NB4 (cell line): ENCODE results near the gene KAT5.
"Not testable (repeated sequence)": the region's sequence is repeated elsewhere in the genome, so short reads cannot be mapped to it uniquely, and the experiment has no call there.

Experiments used
- DNase-seq: peaks from one replicate; pipeline ENCODE4 v3.0.0; 2010; ENCODE audit warnings: low read depth
- H3K4me3 ChIP-seq: one replicate; pipeline ENCODE4 v1.5.1; 2011; ENCODE audit warnings: mild to moderate bottlenecking, low read depth, low read length, moderate library complexity
- CTCF ChIP-seq: IDR thresholded peaks from one replicate; pipeline ENCODE4 v1.5.1; 2012; ENCODE audit warnings: low read depth, low read length
- MYC ChIP-seq: IDR thresholded peaks from 2 replicates; pipeline ENCODE4 v1.6.1; 2011; ENCODE audit warnings: low read depth, low read length
- POLR2A ChIP-seq: IDR thresholded peaks from 2 replicates; pipeline ENCODE4 v1.6.1; 2011; ENCODE audit warnings: mild to moderate bottlenecking; ENCODE audit not compliant: insufficient read length; ENCODE audit errors: extremely low read depth
- TF ChIP-seq, protein P1 (sequence below): IDR thresholded peaks from 2 replicates; pipeline ENCODE4 v1.6.1; 2011; ENCODE audit warnings: low read depth, low read length

KAT5 gene

DNA sequence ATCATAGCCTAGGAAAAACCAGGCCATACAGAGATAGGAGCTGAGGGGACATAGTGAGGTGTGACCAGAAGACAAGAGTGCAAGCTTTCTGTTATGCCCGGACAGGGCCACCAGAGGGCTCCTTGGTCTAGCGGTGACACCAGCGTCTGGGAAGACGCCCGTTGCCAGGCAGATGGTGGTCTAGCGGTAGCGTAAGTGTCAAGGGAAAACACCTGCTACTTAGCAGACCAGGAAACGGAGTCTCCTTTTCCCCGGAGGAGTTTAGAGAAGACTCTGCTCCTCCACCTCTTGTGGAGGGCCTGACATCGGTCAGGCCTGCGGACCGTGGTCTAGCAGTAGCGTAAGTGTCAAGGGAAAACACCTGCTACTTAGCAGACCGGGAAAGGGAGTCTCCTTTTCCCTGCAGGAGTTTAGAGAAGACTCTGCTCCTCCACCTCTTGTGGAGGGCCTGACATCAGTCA lies 5.7 kb upstream of the KAT5 start:
- DNase-seq, result peak; percentile 77
- not testable (repeated sequence) for H3K4me3 ChIP-seq
- TF ChIP-seq CTCF, result peak; percentile 51

- not testable (repeated sequence) for H3K4me3 ChIP-seq, DNase-seq
These were observed 5.0 kb upstream of the KAT5 start for GRCh38 chr11:65707002-65707401.

DNA sequence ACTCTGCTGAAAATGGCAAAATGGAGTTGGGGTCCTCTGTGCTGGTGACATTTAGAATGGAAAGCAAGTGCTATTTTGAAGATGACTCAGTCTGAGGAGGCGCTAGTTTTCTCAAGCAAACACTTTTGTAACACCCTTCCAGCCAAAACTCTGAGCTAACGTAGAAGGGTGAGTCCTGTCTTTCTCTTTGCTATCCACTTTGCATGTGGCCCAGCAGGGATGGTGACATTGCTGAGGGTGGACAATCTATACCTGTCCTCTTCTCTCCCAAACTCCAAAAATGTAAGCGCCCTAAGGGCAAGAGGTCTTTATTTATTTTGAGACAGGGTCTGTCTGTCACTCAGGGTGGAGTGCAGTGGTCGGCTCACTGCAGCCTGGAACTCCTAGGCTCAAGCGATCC lies 3.6 kb upstream of the KAT5 start:
- DNase-seq, result peak; percentile 17
- TF ChIP-seq POLR2A (no peak), MYC (no peak), CTCF (no peak)
- TF ChIP-seq, protein P1, sequence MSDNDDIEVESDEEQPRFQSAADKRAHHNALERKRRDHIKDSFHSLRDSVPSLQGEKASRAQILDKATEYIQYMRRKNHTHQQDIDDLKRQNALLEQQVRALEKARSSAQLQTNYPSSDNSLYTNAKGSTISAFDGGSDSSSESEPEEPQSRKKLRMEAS, result no peak
- H3K4me3 ChIP-seq, result no peak overlapping the region

- TF ChIP-seq MYC, result no peak
- DNase-seq, result peak; percentile 63
- no peak overlapping the region for H3K4me3 ChIP-seq
These were observed 2.4 kb upstream of the KAT5 start for GRCh38 chr11:65709661-65710060.

DNA sequence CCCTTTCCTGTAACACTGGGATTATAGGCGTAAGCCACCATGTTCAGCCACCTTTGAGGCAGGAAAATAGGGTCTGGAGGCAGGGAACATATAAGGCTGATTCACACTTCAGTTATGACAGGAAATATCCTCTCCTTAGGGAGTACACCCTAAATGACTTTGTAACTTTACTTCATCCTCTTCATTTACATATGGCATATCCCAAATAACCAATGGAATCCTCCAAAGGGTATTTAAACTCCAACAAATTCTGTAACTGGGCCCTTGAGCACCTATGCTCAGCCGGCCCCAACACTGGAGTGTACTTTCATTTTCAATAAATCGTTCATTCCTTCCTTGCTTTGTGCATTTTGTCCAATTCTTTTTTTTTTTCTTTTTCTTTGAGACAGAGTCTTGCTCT lies 1.6 kb upstream of the KAT5 start:
- peak; percentile 56 for DNase-seq
- TF ChIP-seq POLR2A (no peak), CTCF (no peak), MYC (no peak)
- TF ChIP-seq, protein P1, result no peak
- H3K4me3 ChIP-seq, result no peak overlapping the region

DNA sequence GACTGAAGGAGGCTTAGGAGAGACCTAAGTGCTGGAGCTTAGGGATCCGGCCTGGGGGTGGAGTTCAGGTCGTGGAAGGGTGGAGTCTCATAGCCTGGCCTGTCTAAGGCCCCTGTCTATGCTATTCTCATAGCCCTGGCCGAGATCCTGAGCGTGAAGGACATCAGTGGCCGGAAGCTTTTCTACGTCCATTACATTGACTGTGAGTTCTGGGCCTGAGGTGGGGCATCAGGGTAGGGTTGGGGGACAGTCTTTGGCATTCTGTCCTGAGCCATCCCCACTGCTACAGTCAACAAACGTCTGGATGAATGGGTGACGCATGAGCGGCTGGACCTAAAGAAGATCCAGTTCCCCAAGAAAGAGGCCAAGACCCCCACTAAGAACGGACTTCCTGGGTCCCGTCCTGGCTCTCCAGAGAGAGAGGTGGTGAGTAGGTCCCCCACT lies 603 bp downstream of the KAT5 start:
- no peak for DNase-seq
- TF ChIP-seq, protein P1, result no peak
- TF ChIP-seq MYC (no peak), POLR2A (no peak), CTCF (no peak)
- peak overlapping the region; percentile 74 for H3K4me3 ChIP-seq

DNA sequence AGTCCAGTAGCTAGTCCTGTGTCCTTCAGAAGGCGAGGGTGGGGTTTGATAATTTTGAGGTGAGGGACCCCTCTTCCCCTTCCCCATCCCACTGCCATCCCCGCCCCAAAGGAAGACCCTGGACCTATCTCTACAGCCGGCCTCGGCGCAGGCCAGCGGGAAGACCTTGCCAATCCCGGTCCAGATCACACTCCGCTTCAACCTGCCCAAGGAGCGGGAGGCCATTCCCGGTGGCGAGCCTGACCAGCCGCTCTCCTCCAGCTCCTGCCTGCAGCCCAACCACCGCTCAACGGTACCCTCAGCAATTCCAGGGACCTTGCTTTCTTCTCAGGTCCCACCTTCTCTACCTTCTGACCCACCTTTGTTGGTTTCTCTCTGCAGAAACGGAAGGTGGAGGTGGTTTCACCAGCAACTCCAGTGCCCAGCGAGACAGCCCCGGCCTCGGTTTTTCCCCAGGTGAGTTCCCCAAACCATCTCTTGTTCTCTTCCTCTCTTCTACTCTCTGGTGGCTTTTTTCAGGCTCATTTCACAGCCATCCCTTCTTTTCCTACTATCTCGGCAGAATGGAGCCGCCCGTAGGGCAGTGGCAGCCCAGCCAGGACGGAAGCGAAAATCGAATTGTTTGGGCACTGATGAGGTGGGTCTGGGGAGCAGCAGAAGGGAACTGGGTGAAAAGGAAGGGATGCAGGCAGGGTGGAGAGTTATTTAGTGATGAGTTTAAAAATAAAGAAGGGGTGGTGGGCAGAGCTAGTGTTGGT lies 1.3 kb downstream of the KAT5 start:
- TF ChIP-seq CTCF (no peak), MYC (no peak), POLR2A (no peak)
- TF ChIP-seq, protein P1, result no peak
- peak overlapping the region; percentile 74 for H3K4me3 ChIP-seq
- DNase-seq, result no peak
